HepG2 (cell line): ENCODE measurements around the gene INHA. TPM values are rescaled to one million over a fixed set of nuclear protein-coding genes. Genes with fewer than 3 reads are reported as not detected.

Experiments
- ATAC-seq: fragments of 200-7000 bp; cut with Tn5 transposase; 3 replicates; pipeline ENCODE4 v1.9.1; 2020; ENCODE audit warnings: mild to moderate bottlenecking, moderate library complexity
- BruUV-seq: library from RNA; stranded (reverse); fragments of 400-500 nt; replicated peaks from 2 replicates; lab custom pipeline; 2021; lab: Mats Ljungman, UMichigan
- CTCF ChIA-PET: fragments of 300-600 bp; formaldehyde crosslinking; extraction: SDS; loops from one replicate; lab custom pipeline; 2021; ENCODE audit warnings: low total read pairs, inconsistent platforms, low intra/inter-chr PET ratio; lab: Yijun Ruan, JAX
- POLR2A ChIA-PET: fragments of 350-600 bp; sonication (Branson Sonifier 250); formaldehyde crosslinking; loops from one replicate; lab custom pipeline; 2020; ENCODE audit warnings: antibody characterized with exemption, inconsistent platforms; lab: Yijun Ruan, JAX
- DNase-seq: peaks from one replicate; pipeline ENCODE4 v3.0.0-alpha.2; 2015; ENCODE audit warnings: low spot score
- FAIRE-seq: peaks from 3 replicates; lab custom pipeline; 2011; peaks lifted over from hg19 to GRCh38; lab: Jason Lieb, UNC
- H2AFZ ChIP-seq: one replicate; pipeline ENCODE4 v1.6.1; 2011; ENCODE audit warnings: low read length, inconsistent platforms
- H3K27ac ChIP-seq: fragments of 300-600 bp; 3 replicates; pipeline ENCODE4 v1.8.0; 2011; ENCODE audit warnings: mixed run types, mild to moderate bottlenecking, mixed read lengths, low read length, inconsistent platforms; ENCODE audit not compliant: insufficient read depth; ENCODE audit errors: extremely low read length
- H3K27me3 ChIP-seq, 2 experiments: fragments of 200-600 bp in 1 of 2; 2 replicates in 1 of 2; 3 replicates in 1 of 2; pipeline versions ENCODE4 v1.6.0 to v1.8.0; 2011; ENCODE audit warnings: low read length in 2 of 2, mild to moderate bottlenecking in 2 of 2, moderate library complexity in 2 of 2, inconsistent platforms in 1 of 2; ENCODE audit not compliant: insufficient read depth in 2 of 2, control insufficient read depth in 1 of 2
- H3K36me3 ChIP-seq, 2 experiments: fragments of 200-600 bp in 1 of 2; replicated peaks in 1 of 2; 2 replicates in 1 of 2; 3 replicates in 1 of 2; pipeline versions ENCODE4 v1.5.1 to v1.8.0; 2011; ENCODE audit warnings: low read length in 2 of 2, inconsistent platforms in 1 of 2; ENCODE audit not compliant: insufficient read depth in 2 of 2, control insufficient read depth in 1 of 2
- H3K4me1 ChIP-seq: 2 replicates; pipeline ENCODE4 v1.5.1; 2012; ENCODE audit warnings: low read length, inconsistent platforms; ENCODE audit not compliant: insufficient read depth
- H3K4me2 ChIP-seq: 2 replicates; pipeline ENCODE4 v1.6.0; 2011; ENCODE audit warnings: low read depth, low read length, inconsistent platforms
- H3K4me3 ChIP-seq, 3 experiments: fragments of 200-600 bp in 1 of 3; sonication (generic), shearing (Covaris generic) in 1 of 3; replicated peaks in 1 of 3; 2 replicates each; pipeline ENCODE4 v1.5.1; 2011 to 2016; ENCODE audit warnings: low read length in 3 of 3, inconsistent platforms in 2 of 3, low read depth in 2 of 3, mild to moderate bottlenecking in 2 of 3, control low read depth in 1 of 3, mixed read lengths in 1 of 3; ENCODE audit not compliant: insufficient read depth in 1 of 3
- H3K79me2 ChIP-seq: one replicate; pipeline ENCODE4 v1.6.1; 2011; ENCODE audit warnings: low read length, inconsistent platforms; ENCODE audit not compliant: insufficient read depth
- H3K9ac ChIP-seq: 2 replicates; pipeline ENCODE4 v1.6.0; 2011; ENCODE audit warnings: mild to moderate bottlenecking, low read depth, low read length, inconsistent platforms; ENCODE audit not compliant: insufficient read depth
- H3K9me3 ChIP-seq: 2 replicates; pipeline ENCODE4 v1.5.1; 2012; ENCODE audit warnings: mild to moderate bottlenecking, low read length
- H4K20me1 ChIP-seq: 2 replicates; pipeline ENCODE4 v1.6.0; 2011; ENCODE audit warnings: inconsistent platforms, mild to moderate bottlenecking, low read length, moderate library complexity; ENCODE audit not compliant: insufficient read depth
- ATF1 ChIP-seq: IDR thresholded peaks from 2 replicates; pipeline ENCODE4 v1.6.1; 2016; ENCODE audit warnings: mild to moderate bottlenecking, control low read depth
- ATF2 ChIP-seq: sonication (generic); formaldehyde crosslinking; IDR thresholded peaks from 2 replicates; pipeline ENCODE4 v1.4.0; 2020; ENCODE audit warnings: missing genetic modification reagents
- EED ChIP-seq: sonication (generic); formaldehyde crosslinking; IDR thresholded peaks from 2 replicates; pipeline ENCODE4 v1.5.0; 2020; ENCODE audit warnings: mild to moderate bottlenecking, missing genetic modification reagents
- EP300 ChIP-seq, 3 experiments: sonication (generic) in 1 of 3; formaldehyde crosslinking in 1 of 3; IDR thresholded peaks; 2 replicates each; pipeline versions ENCODE4 v1.5.1 to v1.6.1; 2011 to 2020; ENCODE audit warnings: low read depth in 2 of 3, low read length in 2 of 3, borderline replicate concordance in 1 of 3, improper control_type of control experiment in 1 of 3, mild to moderate bottlenecking in 1 of 3, missing genetic modification reagents in 1 of 3, moderate library complexity in 1 of 3
- ETS1 ChIP-seq: sonication (generic); formaldehyde crosslinking; IDR thresholded peaks from 2 replicates; pipeline ENCODE4 v1.4.0; 2020; ENCODE audit warnings: missing genetic modification reagents
- LCORL ChIP-seq, 2 experiments: fragments of 450-650 bp in 1 of 2; sonication (generic) in 1 of 2; formaldehyde crosslinking in 1 of 2; IDR thresholded peaks; 2 replicates each; pipeline versions ENCODE4 v1.5.0 to v1.6.1; 2017 to 2020; ENCODE audit warnings: antibody characterized with exemption in 1 of 2, missing genetic modification reagents in 1 of 2
- NONO ChIP-seq, 2 experiments: fragments of 450-650 bp in 1 of 2; sonication (generic) in 1 of 2; formaldehyde crosslinking in 1 of 2; IDR thresholded peaks in 1 of 2; conservative IDR thresholded peaks in 1 of 2; 2 replicates each; pipeline versions ENCODE4 v1.6.1 to v1.8.0; 2017 to 2022; ENCODE audit warnings: mild to moderate bottlenecking in 1 of 2, missing genetic modification reagents in 1 of 2, moderate library complexity in 1 of 2
- PRPF4 ChIP-seq: fragments of 200-400 bp; formaldehyde crosslinking; IDR thresholded peaks from 2 replicates; pipeline ENCODE4 v1.6.1; 2016; ENCODE audit warnings: low read length, low read depth; ENCODE audit not compliant: poor library complexity, severe bottlenecking
- REL ChIP-seq: sonication (generic); formaldehyde crosslinking; conservative IDR thresholded peaks from 2 replicates; pipeline ENCODE4 v1.8.0; 2022; ENCODE audit warnings: mild to moderate bottlenecking, missing genetic modification reagents, moderate library complexity
- SALL1 ChIP-seq: sonication (generic); formaldehyde crosslinking; IDR thresholded peaks from 2 replicates; pipeline ENCODE4 v1.8.0; 2022; ENCODE audit warnings: mild to moderate bottlenecking, missing genetic modification reagents
- SSRP1 ChIP-seq: IDR thresholded peaks from 2 replicates; pipeline ENCODE4 v1.6.1; 2016; ENCODE audit warnings: control low read depth
- SUZ12 ChIP-seq: fragments of 150-350 bp; IDR thresholded peaks from 2 replicates; pipeline ENCODE4 v1.6.1; 2014; ENCODE audit warnings: low read depth, low read length
- TEAD3 ChIP-seq: optimal IDR thresholded peaks from 2 replicates; pipeline ENCODE3; 2016; ENCODE audit warnings: borderline replicate concordance
- YEATS2 ChIP-seq: sonication (generic); formaldehyde crosslinking; IDR thresholded peaks from 2 replicates; pipeline ENCODE4 v1.4.0; 2020; ENCODE audit warnings: missing genetic modification reagents, borderline replicate concordance
- ZBTB38 ChIP-seq: sonication (generic); formaldehyde crosslinking; IDR thresholded peaks from 2 replicates; pipeline ENCODE4 v1.5.1; 2020; ENCODE audit warnings: mild to moderate bottlenecking, missing genetic modification reagents
- ZNF225 ChIP-seq: sonication (generic); formaldehyde crosslinking; IDR thresholded peaks from 2 replicates; pipeline ENCODE4 v1.4.0; 2020; ENCODE audit warnings: mild to moderate bottlenecking, missing genetic modification reagents
- ZNF550 ChIP-seq: sonication (generic); formaldehyde crosslinking; IDR thresholded peaks from 2 replicates; pipeline ENCODE4 v1.4.0; 2020; ENCODE audit warnings: mild to moderate bottlenecking, missing genetic modification reagents, borderline replicate concordance
- ZNF564 ChIP-seq: sonication (generic); formaldehyde crosslinking; IDR thresholded peaks from 2 replicates; pipeline ENCODE4 v1.8.1; 2023; ENCODE audit warnings: mild to moderate bottlenecking, missing genetic modification reagents
- ZNF589 ChIP-seq: sonication (generic); formaldehyde crosslinking; conservative IDR thresholded peaks from 2 replicates; pipeline ENCODE4 v1.8.0; 2022; ENCODE audit warnings: mild to moderate bottlenecking, moderate library complexity, missing genetic modification reagents
- WGBS: methylation state at CpG from one replicate; pipeline ENCODE4 v1.1.6; 2017; ENCODE audit warnings: low lambda C conversion rate; 5-methylcytosine and 5-hydroxymethylcytosine counted together
- in situ Hi-C: cut with HindIII; loops from 2 replicates; pipeline ENCODE4 v1.10.0; 2017; ENCODE audit warnings: low pct_unique_long_range_greater_than_20kb; ENCODE audit not compliant: extremely low pct_ligation_motif_present
- intact Hi-C: fragments of 100-400 bp; cut with micrococcal nuclease; formaldehyde crosslinking; loops from one replicate; pipeline ENCODE4 v1.10.0; 2022; ENCODE audit not compliant: unreplicated experiment
- polyA plus RNA-seq, 8 experiments: library from polyadenylated mRNA; depleted of rRNA in 3 of 8; stranded (reverse) in 7 of 8; unstranded in 1 of 8; fragments of >200 nt; fragmentation: Illumina TruSeq in 4 of 8; extraction: Trizol in 4 of 8; gene quantifications; 2 replicates each; pipeline versions ENCODE4 v1.2.1 to v1.2.3, GENCODE V29; 2011 to 2016; ENCODE audit warnings: low read depth in 4 of 8, missing spikeins in 1 of 8, mixed read lengths in 1 of 8; ENCODE audit not compliant: insufficient read depth in 1 of 8
- total RNA-seq, 5 experiments: library from RNA; depleted of rRNA; stranded (reverse); fragments of >200 nt; fragmentation: Illumina TruSeq; extraction: Trizol; gene quantifications; 2 replicates each; pipeline ENCODE4 v1.2.3, GENCODE V29; 2016; ENCODE audit warnings: low read depth in 1 of 5
- TF ChIP-seq, protein P1 (sequence below): sonication (generic); formaldehyde crosslinking; IDR thresholded peaks from 2 replicates; pipeline ENCODE4 v1.9.0; 2022; ENCODE audit warnings: missing genetic modification reagents, mild to moderate bottlenecking, borderline replicate concordance

INHA gene
- total and polyA plus RNA-seq, 2 of the 13 experiments (the other 11 are each of a cell fraction or from before 2014, with no cell fraction given), result 4.1 to 15.2 TPM

- 96% methylated on average over 35 of the region's 35 CpGs for WGBS
- Histone ChIP-seq H3K79me2 (peaks cover 21% of the 10 kb centered on the region), H3K4me1 (peaks cover 46% of the 10 kb centered on the region), H2AFZ (no peak overlapping the region), H3K9ac (no peak overlapping the region), H3K9me3 (no peaks in the 10 kb centered on the region), H3K36me3 (peaks cover 19 to 48% of the 10 kb centered on the region in 2 experiments), H3K4me2 (no peak overlapping the region), H3K4me3 (no peak overlapping the region), H3K27me3 (no peaks in the 10 kb centered on the region), H3K27ac (no peak overlapping the region), H4K20me1 (no peaks in the 10 kb centered on the region)
- no TSS peak for BruUV-seq
- FAIRE-seq, result no peak
- in situ Hi-C loops, result no loop called here
- DNase-seq, result no peak
- no peak for ATAC-seq
- intact Hi-C loops, result no loop called here
- CTCF ChIA-PET, result no interaction called here
- POLR2A ChIA-PET, result interaction anchor here (1.0 to 2.6 kb wide), 3 partner anchors 9 to 30 kb away, joined by 3 to 20 read pairs (median 9); partner anchors contain the start of gene STK11IP
- TF ChIP-seq ATF2 (CRISPR knock-in tag), result no peak
- no peak for TF ChIP-seq SUZ12
- 0 out of 2 replicates have a peak, but pooled peaks have one; percentile 33 for TF ChIP-seq EED (CRISPR knock-in tag)
- peak; percentile 43; the same call in 1 of the 2 replicates for TF ChIP-seq ZNF564
- peak; percentile 64; the same call in 1 of the 2 replicates for TF ChIP-seq ZNF589
- no peak for TF ChIP-seq PRPF4
- TF ChIP-seq ETS1 (CRISPR knock-in tag), result no peak
- TF ChIP-seq SALL1, result peak; percentile 17; the same call in 1 of the 2 replicates
- TF ChIP-seq TEAD3 (CRISPR knock-in tag), result peak; percentile 61
- TF ChIP-seq, protein P1, sequence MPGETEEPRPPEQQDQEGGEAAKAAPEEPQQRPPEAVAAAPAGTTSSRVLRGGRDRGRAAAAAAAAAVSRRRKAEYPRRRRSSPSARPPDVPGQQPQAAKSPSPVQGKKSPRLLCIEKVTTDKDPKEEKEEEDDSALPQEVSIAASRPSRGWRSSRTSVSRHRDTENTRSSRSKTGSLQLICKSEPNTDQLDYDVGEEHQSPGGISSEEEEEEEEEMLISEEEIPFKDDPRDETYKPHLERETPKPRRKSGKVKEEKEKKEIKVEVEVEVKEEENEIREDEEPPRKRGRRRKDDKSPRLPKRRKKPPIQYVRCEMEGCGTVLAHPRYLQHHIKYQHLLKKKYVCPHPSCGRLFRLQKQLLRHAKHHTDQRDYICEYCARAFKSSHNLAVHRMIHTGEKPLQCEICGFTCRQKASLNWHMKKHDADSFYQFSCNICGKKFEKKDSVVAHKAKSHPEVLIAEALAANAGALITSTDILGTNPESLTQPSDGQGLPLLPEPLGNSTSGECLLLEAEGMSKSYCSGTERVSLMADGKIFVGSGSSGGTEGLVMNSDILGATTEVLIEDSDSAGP (CRISPR knock-in tag), result no peak
- TF ChIP-seq SSRP1, result no peak
- TF ChIP-seq ATF1 (CRISPR knock-in tag), result no peak
- no peak for TF ChIP-seq ZNF225
- no peak for TF ChIP-seq ZNF550 (CRISPR knock-in tag)
- TF ChIP-seq REL (CRISPR knock-in tag), result 0 out of 2 replicates have a peak, but pooled peaks have one; percentile 34
- TF ChIP-seq EP300 (IDR thresholded peaks at IDR 0.05; ENCODE audit: low read depth in 2 of 2, low read length in 2 of 2), result no peak
- peak; percentile 13; the same call in 1 of the 2 replicates for TF ChIP-seq EP300 (CRISPR knock-in tag; IDR thresholded peaks at IDR 0.05; ENCODE audit: borderline replicate concordance)
- TF ChIP-seq YEATS2 (CRISPR knock-in tag), result no peak
- TF ChIP-seq ZBTB38 (CRISPR knock-in tag), result peak; percentile 96
- TF ChIP-seq LCORL (IDR thresholded peaks at IDR 0.05), result no peak
- no peak for TF ChIP-seq LCORL (CRISPR knock-in tag; IDR thresholded peaks at IDR 0.05)
- no peak for TF ChIP-seq NONO (IDR thresholded peaks at IDR 0.05)
- peak; percentile 84 for TF ChIP-seq NONO (CRISPR knock-in tag; conservative IDR thresholded peaks at IDR 0.05)
Measured at GRCh38 chr2:219567791-219568361, 4.2 kb upstream of the INHA start.
